Mucosa of descending colon (tissue), 3 donors: ENCODE data around the gene CNTNAP2. TPM values are rescaled to one million over a fixed set of nuclear protein-coding genes. Genes with fewer than 3 reads are reported as not detected.

Source experiments
- ATAC-seq: fragments of 200-7000 bp; cut with Tn5 transposase; one replicate; pipeline ENCODE4 v1.9.1; 2020; ENCODE audit warnings: mild to moderate bottlenecking, moderate library complexity
- DNase-seq, 3 donors: peaks; one replicate each; pipeline ENCODE4 v3.0.0-alpha.2; 2020
- H3K36me3 ChIP-seq: fragments of 200-600 bp; one replicate; pipeline ENCODE4 v1.8.0; 2021; ENCODE audit warnings: low read depth, mild to moderate bottlenecking
- H3K4me1 ChIP-seq: fragments of 200-600 bp; one replicate; pipeline ENCODE4 v1.8.0; 2021; ENCODE audit warnings: low read depth, mild to moderate bottlenecking
- H3K4me3 ChIP-seq: fragments of 200-600 bp; one replicate; pipeline ENCODE4 v1.8.0; 2021; ENCODE audit warnings: mild to moderate bottlenecking
- H3K9me3 ChIP-seq: fragments of 200-600 bp; one replicate; pipeline ENCODE4 v1.8.0; 2021; ENCODE audit warnings: mild to moderate bottlenecking
- CTCF ChIP-seq: fragments of 200-600 bp; IDR thresholded peaks from one replicate; pipeline ENCODE4 v1.8.0; 2022; ENCODE audit warnings: antibody characterized with exemption, mild to moderate bottlenecking
- intact Hi-C, 2 donors: fragments of 100-400 bp; cut with DNase I in 1 of 2; cut with micrococcal nuclease in 1 of 2; formaldehyde crosslinking; loops; one replicate each; pipeline versions ENCODE4 v1.11.0 to v1.11.1; 2022; cut with DNase I, micrococcal nuclease
- total RNA-seq, 3 donors: library from RNA; stranded (reverse); fragmentation: NEBNext Ultra II Directional in 2 of 3; extraction: Animal tissue kit (Norgen Biotek cat#: 25700) in 2 of 3; gene quantifications; one replicate each; pipeline versions ENCODE4 v1.2.1 to v1.2.4, GENCODE V29; 2021 to 2023
- donor health status: DM: no; HTN: no; CAD: no; lungs with moderate emphysema.
- donor health status: DM: no; HTN: no; CAD: no.
- donor health status: DM: no; HTN: yes; CAD: no.

The CNTNAP2 gene
- total RNA-seq, 3 donors from 2014 or later: 3.1 to 5.9 (median 4.2) TPM

GRCh38 chr7:148379677-148380076 lies 2263.1 kb downstream of the CNTNAP2 start:
- H3K9me3 ChIP-seq: no peaks in the 10 kb centered on the region
- no peak for ATAC-seq
- TF ChIP-seq CTCF: no peak
- H3K4me1 ChIP-seq: no peaks in the 10 kb centered on the region
- no peaks in the 10 kb centered on the region for H3K36me3 ChIP-seq
- intact Hi-C loops: no loop called here
- no peak overlapping the region for H3K4me3 ChIP-seq
- DNase-seq: no peak

DNA sequence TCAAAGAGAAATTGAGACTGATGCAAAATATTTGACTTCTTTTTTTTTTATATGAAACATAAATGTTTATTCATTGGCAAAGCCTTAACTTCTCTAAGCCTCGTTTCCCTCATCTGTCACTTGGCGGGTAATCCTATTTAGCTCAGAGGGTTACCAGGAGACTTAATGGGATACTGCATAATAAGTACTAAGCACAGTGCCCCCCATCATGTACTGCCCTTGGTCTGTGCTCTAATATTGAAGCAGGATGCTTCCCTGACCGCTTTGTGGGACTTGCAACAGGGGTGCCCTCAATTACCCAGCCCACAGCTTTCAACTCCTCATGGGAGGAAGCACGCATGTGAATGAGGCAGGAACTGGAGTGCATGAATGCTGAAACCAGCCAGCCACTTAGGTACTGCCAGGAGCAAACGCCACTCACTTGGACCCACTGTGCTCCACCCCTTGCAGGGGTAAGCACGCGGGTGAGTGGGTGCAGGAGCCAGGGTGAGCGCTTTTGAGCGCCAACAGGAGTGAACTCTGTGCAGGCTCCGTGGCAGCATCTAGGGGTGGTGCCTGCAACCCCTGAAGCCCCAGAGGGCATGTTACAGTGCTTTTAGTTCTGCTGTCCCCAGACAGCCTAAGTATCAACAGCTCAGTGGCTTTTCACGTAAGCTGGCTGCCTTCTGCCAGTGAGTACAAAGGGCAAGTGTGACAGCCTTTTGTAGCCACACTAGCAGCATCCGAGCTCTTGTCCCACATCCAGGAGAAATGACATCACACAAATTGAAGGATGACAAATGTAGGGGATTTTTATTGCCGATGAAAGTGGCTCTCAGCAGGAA lies 2264.2 kb downstream of the CNTNAP2 start:
- Histone ChIP-seq H3K4me3 (no peak overlapping the region), H3K36me3 (no peaks in the 10 kb centered on the region), H3K9me3 (no peaks in the 10 kb centered on the region), H3K4me1 (no peaks in the 10 kb centered on the region)
- intact Hi-C loops: no loop called here
- ATAC-seq (no peak), DNase-seq (no peak)
- TF ChIP-seq CTCF: no peak

- no peak for ATAC-seq
- intact Hi-C loops: no loop called here
Observed at GRCh38 chr7:148382596-148382995, 2266.0 kb downstream of the CNTNAP2 start.

DNA sequence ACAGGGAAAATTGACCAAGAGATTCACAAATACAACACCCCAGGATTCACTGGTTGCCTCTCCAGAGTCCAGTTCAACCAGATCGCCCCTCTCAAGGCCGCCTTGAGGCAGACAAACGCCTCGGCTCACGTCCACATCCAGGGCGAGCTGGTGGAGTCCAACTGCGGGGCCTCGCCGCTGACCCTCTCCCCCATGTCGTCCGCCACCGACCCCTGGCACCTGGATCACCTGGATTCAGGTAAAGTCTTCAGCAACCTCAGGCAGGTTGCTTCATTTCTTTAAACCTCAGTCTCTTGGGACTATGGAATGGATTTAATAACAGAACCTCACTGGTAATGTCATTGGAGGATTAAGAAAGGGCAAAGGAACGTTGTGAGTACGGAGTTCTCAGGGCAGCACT lies 2267.1 kb downstream of the CNTNAP2 start:
- ATAC-seq (no peak), DNase-seq (no peak)
- H3K9me3 ChIP-seq: no peaks in the 10 kb centered on the region
- intact Hi-C loops: no loop called here
- H3K4me1 ChIP-seq: no peaks in the 10 kb centered on the region
- no peak overlapping the region for H3K4me3 ChIP-seq
- no peaks in the 10 kb centered on the region for H3K36me3 ChIP-seq
- TF ChIP-seq CTCF: no peak

More at GRCh38 chr7:148382596-148382995, 2266.0 kb downstream of the CNTNAP2 start:
- Histone ChIP-seq H3K36me3 (no peaks in the 10 kb centered on the region), H3K4me3 (no peak overlapping the region), H3K9me3 (no peaks in the 10 kb centered on the region), H3K4me1 (no peaks in the 10 kb centered on the region)
- no peak for TF ChIP-seq CTCF
- no peak for DNase-seq

DNA sequence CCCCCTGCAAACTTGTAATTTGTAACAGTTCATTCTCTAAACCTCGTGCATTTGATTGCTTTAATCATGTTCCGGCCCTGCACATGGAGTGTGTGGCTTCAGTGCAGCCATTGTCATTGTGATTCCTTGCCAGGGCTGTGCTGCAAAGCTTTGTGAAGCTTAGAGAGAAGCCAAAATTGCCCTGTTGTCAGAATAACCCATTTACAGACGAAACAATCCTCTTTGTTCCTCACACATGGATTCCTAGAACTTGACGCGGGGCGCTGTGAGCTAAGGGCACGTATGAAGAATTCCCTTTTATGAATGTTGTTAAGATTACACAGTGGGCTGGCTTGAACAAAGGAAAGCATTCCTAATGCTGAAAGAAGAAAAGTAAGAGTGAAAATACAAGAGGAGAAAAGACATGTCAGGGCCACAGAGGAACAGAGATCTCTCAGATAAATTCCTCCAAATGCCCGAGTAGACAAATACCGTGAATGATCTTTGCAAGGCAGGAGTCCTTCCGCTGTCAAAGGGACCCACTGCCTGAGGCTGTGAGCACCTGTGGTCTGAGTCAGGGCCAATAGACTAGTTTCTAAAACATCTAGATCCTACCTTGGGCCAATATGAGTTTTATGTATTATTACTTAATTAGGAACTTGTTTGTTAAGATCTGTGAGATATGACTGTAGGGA lies 2268.5 kb downstream of the CNTNAP2 start:
- no peaks in the 10 kb centered on the region for H3K9me3 ChIP-seq
- intact Hi-C loops: no loop called here
- no peak for DNase-seq
- no peak overlapping the region for H3K4me3 ChIP-seq
- no peaks in the 10 kb centered on the region for H3K4me1 ChIP-seq
- no peak for ATAC-seq
- TF ChIP-seq CTCF: no peak
- H3K36me3 ChIP-seq: no peaks in the 10 kb centered on the region
